Left forelimb (tissue), 1 donor: ENCODE measurements around the gene ADCY5.

Experiments
- DNase-seq: peaks from one replicate; pipeline ENCODE4 v3.0.0-alpha.2; 2018; ENCODE audit warnings: low spot score

ADCY5 gene

GRCh38 chr3:123385981-123386380 lies 62.9 kb downstream of the ADCY5 start:
- DNase-seq: no peak

- no peak for DNase-seq
Measured at GRCh38 chr3:123385499-123385898, 63.4 kb downstream of the ADCY5 start.

GRCh38 chr3:123385001-123385401 lies 63.9 kb downstream of the ADCY5 start:
- no peak for DNase-seq

- no peak for DNase-seq
Measured at GRCh38 chr3:123384256-123384655, 64.6 kb downstream of the ADCY5 start.

GRCh38 chr3:123383091-123384053 lies 65.5 kb downstream of the ADCY5 start:
- DNase-seq: no peak

- no peak for DNase-seq
Measured at GRCh38 chr3:123380261-123380660, 68.6 kb downstream of the ADCY5 start.

- no peak for DNase-seq
Measured at GRCh38 chr3:123379041-123379830, 69.7 kb downstream of the ADCY5 start.

- DNase-seq: no peak
Measured at GRCh38 chr3:123378409-123378915, 70.4 kb downstream of the ADCY5 start.

- no peak for DNase-seq
Measured at GRCh38 chr3:123377243-123377740, 71.6 kb downstream of the ADCY5 start.

GRCh38 chr3:123376451-123377242 lies 72.2 kb downstream of the ADCY5 start:
- DNase-seq: no peak

- DNase-seq: no peak
Measured at GRCh38 chr3:123375014-123375940, 73.6 kb downstream of the ADCY5 start.

GRCh38 chr3:123374016-123374415 lies 74.9 kb downstream of the ADCY5 start:
- no peak for DNase-seq

- DNase-seq: no peak
Measured at GRCh38 chr3:123373474-123373987, 75.4 kb downstream of the ADCY5 start.

GRCh38 chr3:123372686-123373473 lies 76.0 kb downstream of the ADCY5 start:
- no peak for DNase-seq

GRCh38 chr3:123371859-123372685 lies 76.8 kb downstream of the ADCY5 start:
- DNase-seq: no peak

GRCh38 chr3:123371426-123371825 lies 77.5 kb downstream of the ADCY5 start:
- no peak for DNase-seq

- no peak for DNase-seq
Measured at GRCh38 chr3:123370819-123371218, 78.1 kb downstream of the ADCY5 start.

GRCh38 chr3:123369085-123369484 lies 79.8 kb downstream of the ADCY5 start:
- DNase-seq: no peak
